MM.1S (cell line): ENCODE measurements around the gene ARHGEF12.

Experiments
- CTCF ChIP-seq: fragments of 300-600 bp; sonication (generic); IDR thresholded peaks from 2 replicates; pipeline ENCODE4 v1.5.1; 2016; ENCODE audit warnings: antibody characterized with exemption, low read length, mixed read lengths
- EZH2 ChIP-seq: fragments of 300-600 bp; sonication (generic); optimal IDR thresholded peaks from 2 replicates; pipeline ENCODE3; 2017; ENCODE audit warnings: low read depth, mild to moderate bottlenecking, antibody characterized with exemption, low read length, mixed read lengths
- EZH2phosphoT487 ChIP-seq: fragments of 300-600 bp; sonication (generic); IDR thresholded peaks from 2 replicates; pipeline ENCODE4 v1.6.1; 2018; ENCODE audit warnings: antibody characterized with exemption, low read length

- TF ChIP-seq EZH2 (no peak), CTCF (no peak), EZH2phosphoT487 (no peak)
Measured at GRCh38 chr11:120378474-120378873, 42.3 kb downstream of the ARHGEF12 start.
